ENCODE data around the gene PRR16.

DNA sequence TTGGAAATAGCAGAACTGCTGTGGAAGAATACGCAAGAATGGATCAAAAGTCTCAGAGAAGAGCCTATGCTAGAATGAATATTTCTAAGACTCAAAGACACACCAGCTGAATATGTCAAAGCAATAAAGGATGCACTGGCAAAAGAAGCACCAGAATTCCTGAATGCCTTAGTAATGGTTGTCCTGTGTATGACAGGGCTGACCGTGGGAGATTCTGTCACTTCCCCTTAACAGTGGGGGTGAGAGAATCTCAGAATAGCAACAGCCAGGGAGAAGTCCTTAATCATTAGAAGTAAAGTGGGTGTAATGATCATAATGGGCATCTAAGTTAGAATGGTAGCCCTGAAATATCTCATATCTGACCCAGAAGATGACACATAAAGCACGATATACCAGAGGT lies 14.6 kb upstream of the PRR16 start:
- TF ChIP-seq CTCF (IDR thresholded peaks at IDR 0.05) (no peak), POLR2AphosphoS5 (IDR thresholded peaks at IDR 0.05) (no peak)

Measured in esophagus muscularis mucosa (tissue), 3 donors.